Neutrophil (primary cell): ENCODE measurements around the gene HOXB4.

Experiments used
- H3K27ac ChIP-seq: fragments of 200-600 bp; sonication (generic); 2 replicates; pipeline ENCODE4 v1.5.1; 2016; ENCODE audit warnings: mild to moderate bottlenecking, moderate library complexity
- H3K27me3 ChIP-seq: fragments of 200-600 bp; sonication (generic); 2 replicates; pipeline ENCODE4 v1.6.0; 2016; ENCODE audit warnings: mild to moderate bottlenecking
- H3K36me3 ChIP-seq: fragments of 200-600 bp; sonication (generic); 2 replicates; pipeline ENCODE4 v1.5.1; 2017
- H3K4me1 ChIP-seq, 2 experiments: fragments of 200-600 bp in 1 of 2; sonication (generic) in 1 of 2; 1 replicate in 1 of 2; 2 replicates in 1 of 2; pipeline versions ENCODE4 v1.5.1 to v1.6.1; 2013 to 2016; ENCODE audit warnings: low read depth in 1 of 2, low read length in 1 of 2, mild to moderate bottlenecking in 1 of 2, moderate library complexity in 1 of 2; ENCODE audit not compliant: control insufficient read depth in 1 of 2, insufficient read depth in 1 of 2
- H3K4me3 ChIP-seq, 2 experiments: fragments of 200-600 bp in 1 of 2; sonication (generic) in 1 of 2; 1 replicate in 1 of 2; 2 replicates in 1 of 2; pipeline ENCODE4 v1.5.1; 2013 to 2016; ENCODE audit warnings: low read depth in 1 of 2, low read length in 1 of 2, mild to moderate bottlenecking in 1 of 2, moderate library complexity in 1 of 2
- H3K9me3 ChIP-seq: fragments of 200-600 bp; sonication (generic); 2 replicates; pipeline ENCODE4 v1.5.1; 2016
- TF ChIP-seq, protein P1 (sequence below): fragments of 200-600 bp; sonication (generic); IDR thresholded peaks from 2 replicates; pipeline ENCODE4 v1.5.1; 2016; ENCODE audit warnings: antibody characterized with exemption

Gene HOXB4

GRCh38 chr17:48609033-48609432 lies 30.9 kb upstream of the HOXB4 start:
- H3K27ac ChIP-seq, result no peak overlapping the region
- H3K27me3 ChIP-seq, result peaks cover 100% of the 10 kb centered on the region
- no peaks in the 10 kb centered on the region for H3K36me3 ChIP-seq
- no peak overlapping the region for H3K4me3 ChIP-seq
- TF ChIP-seq, protein P1, sequence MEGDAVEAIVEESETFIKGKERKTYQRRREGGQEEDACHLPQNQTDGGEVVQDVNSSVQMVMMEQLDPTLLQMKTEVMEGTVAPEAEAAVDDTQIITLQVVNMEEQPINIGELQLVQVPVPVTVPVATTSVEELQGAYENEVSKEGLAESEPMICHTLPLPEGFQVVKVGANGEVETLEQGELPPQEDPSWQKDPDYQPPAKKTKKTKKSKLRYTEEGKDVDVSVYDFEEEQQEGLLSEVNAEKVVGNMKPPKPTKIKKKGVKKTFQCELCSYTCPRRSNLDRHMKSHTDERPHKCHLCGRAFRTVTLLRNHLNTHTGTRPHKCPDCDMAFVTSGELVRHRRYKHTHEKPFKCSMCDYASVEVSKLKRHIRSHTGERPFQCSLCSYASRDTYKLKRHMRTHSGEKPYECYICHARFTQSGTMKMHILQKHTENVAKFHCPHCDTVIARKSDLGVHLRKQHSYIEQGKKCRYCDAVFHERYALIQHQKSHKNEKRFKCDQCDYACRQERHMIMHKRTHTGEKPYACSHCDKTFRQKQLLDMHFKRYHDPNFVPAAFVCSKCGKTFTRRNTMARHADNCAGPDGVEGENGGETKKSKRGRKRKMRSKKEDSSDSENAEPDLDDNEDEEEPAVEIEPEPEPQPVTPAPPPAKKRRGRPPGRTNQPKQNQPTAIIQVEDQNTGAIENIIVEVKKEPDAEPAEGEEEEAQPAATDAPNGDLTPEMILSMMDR, result no peak
- no peaks in the 10 kb centered on the region for H3K9me3 ChIP-seq
- peaks cover 12 to 24% of the 10 kb centered on the region in 2 experiments for H3K4me1 ChIP-seq

DNA sequence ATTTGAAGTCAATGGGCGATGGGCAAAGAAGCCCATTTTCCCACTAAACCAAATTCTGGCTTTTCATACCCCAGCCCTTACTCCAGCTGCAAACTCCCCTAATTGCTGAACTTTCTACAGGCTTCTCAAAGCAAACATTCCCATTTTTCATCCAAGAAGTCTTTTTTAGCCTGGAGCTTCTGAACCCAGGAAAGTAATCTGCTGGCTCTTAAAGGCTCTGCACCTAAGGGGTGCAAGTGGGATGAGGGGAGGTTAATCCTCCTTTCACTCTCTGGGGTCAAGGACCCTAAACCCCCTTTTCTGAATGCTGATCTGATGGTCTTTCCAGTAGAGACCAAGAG lies 30.3 kb upstream of the HOXB4 start:
- H3K9me3 ChIP-seq, result no peaks in the 10 kb centered on the region
- no peaks in the 10 kb centered on the region for H3K36me3 ChIP-seq
- no peak overlapping the region for H3K27ac ChIP-seq
- TF ChIP-seq, protein P1, result no peak
- peaks cover 12 to 24% of the 10 kb centered on the region in 2 experiments for H3K4me1 ChIP-seq
- no peak overlapping the region for H3K4me3 ChIP-seq
- peaks cover 100% of the 10 kb centered on the region for H3K27me3 ChIP-seq

DNA sequence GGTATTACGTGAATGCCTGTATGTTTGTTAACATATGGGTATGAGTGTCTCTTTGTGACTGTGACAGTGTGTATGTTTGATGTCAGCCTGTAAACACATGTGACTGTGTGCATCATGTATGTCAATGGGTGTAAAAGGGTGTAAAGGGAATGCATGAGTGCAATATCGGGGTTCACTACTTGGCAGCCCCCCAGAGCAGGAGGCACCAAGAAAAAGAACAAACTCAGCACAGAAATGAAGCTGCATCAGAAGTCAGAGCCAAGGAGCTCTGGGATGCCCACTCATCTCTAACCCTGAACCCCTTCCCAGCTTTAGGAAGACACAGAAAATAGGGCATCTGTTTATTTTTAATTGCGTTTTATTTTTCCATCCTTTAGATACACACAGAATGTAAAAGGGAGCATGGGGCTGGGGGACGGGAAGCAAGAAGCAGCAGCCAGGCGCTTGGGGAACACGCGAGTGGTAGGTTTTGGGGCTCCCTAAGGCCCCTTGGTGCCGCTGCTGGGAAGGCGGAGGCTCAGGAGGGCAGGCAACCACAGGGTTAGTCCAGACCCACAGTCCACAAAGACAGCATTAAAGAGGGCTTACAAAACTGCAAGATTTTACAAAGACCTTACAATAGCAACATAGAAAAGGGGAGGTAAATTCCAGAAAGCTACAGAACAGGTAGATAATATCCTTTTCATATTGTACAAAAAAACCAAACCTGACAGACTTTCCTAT lies 28.9 kb upstream of the HOXB4 start:
- H3K36me3 ChIP-seq, result no peaks in the 10 kb centered on the region
- H3K9me3 ChIP-seq, result no peaks in the 10 kb centered on the region
- peaks cover 12 to 23% of the 10 kb centered on the region in 2 experiments for H3K4me1 ChIP-seq
- peaks cover 100% of the 10 kb centered on the region for H3K27me3 ChIP-seq
- no peak overlapping the region for H3K4me3 ChIP-seq
- TF ChIP-seq, protein P1, result no peak
- H3K27ac ChIP-seq, result no peak overlapping the region

DNA sequence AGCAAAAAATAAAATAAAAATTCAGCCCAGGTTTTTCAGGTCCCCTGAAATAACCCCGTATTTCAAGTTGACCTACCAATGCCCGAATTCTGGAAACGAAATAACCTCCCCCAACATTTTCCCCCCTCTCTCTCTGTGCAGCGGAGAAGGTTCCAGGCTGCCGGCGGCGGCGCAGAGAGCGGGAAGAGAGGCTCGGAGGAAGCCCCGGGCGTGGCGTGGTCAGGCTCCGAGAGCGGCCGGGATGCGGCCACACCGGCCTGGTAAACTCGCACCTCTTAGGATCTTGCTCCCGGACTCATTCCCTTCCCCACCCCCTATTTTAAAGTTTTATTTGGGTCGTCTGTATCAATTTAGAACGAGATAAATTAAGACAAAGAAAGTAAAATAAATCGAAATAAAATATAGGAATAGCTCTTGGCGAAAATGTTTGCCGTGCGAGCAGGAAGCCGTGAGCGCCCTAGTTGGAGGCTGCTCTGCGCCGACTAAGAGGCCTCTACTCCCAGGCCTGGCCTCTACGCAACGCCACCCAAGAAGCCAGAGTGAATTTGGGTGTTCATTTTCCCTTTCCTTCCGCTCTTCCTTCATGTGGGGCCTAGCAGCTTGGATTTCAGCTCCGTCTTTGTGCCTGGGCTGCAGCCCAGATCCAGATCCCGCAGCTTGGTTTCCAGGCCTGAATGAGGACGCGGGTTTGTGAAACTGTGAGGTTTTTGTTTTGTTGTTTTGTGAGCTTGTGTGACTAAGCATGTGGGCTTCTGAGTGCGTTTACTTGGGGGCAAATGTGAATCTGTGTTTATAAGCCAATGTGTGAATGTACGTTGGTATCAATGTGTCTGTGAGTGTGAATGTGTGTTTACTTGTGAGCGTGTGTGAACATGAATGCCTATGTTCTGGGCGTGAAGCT lies 28.1 kb upstream of the HOXB4 start:
- H3K36me3 ChIP-seq, result no peaks in the 10 kb centered on the region
- no peak overlapping the region for H3K27ac ChIP-seq
- peaks cover 100% of the 10 kb centered on the region for H3K27me3 ChIP-seq
- TF ChIP-seq, protein P1, result no peak
- no peaks in the 10 kb centered on the region for H3K9me3 ChIP-seq
- H3K4me3 ChIP-seq, result no peak overlapping the region
- H3K4me1 ChIP-seq, result peaks cover 11 to 15% of the 10 kb centered on the region in 2 experiments

DNA sequence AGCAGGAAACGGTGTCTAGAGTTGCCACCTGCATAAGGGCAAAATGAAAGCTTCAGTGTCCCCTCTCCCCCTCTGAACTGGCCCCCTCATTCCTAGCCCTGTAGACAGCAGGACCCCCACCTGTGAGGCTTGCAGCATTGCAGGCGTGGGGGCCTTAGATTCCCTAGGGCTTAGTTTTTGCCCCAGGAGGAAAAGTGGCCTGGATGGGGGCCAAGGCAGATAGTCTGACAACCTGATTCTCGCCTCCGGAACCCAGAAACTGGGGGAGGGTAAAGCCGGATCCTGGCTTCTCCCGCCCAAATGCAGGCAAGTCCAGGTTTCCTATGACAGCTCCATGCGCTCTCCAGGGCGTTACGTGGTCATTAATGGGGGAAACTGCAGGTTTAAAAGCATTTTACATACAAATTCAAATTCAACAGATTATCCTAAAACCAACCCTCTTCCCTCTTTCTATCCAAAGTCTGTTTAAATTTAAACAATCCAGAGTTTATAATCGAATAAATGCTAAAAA lies 27.3 kb upstream of the HOXB4 start:
- Histone ChIP-seq H3K9me3 (no peaks in the 10 kb centered on the region), H3K36me3 (no peaks in the 10 kb centered on the region), H3K27ac (no peak overlapping the region), H3K4me1 (peaks cover 3 to 7% of the 10 kb centered on the region in 2 experiments), H3K4me3 (no peak overlapping the region), H3K27me3 (peaks cover 100% of the 10 kb centered on the region)
- TF ChIP-seq, protein P1, result no peak
